Astrocyte of the cerebellum (primary cell): ENCODE results near the gene CCDC24.

Experiments
- DNase-seq: peaks from one replicate; pipeline ENCODE4 v3.0.0-alpha.2; 2011; ENCODE audit warnings: low read depth
- H3K4me3 ChIP-seq: 2 replicates; pipeline ENCODE4 v1.5.1; 2011; ENCODE audit warnings: mild to moderate bottlenecking, low read depth, low read length, moderate library complexity
- in situ Hi-C: cut with HindIII; loops from 2 replicates; pipeline ENCODE4 v1.10.0; 2017; ENCODE audit warnings: low sequenced_read_pairs
- TF ChIP-seq, protein P1 (sequence below): IDR thresholded peaks from 2 replicates; pipeline ENCODE4 v1.5.1; 2012; ENCODE audit warnings: low read length, low read depth, moderate library complexity, mild to moderate bottlenecking; ENCODE audit errors: missing control alignments

CCDC24 gene

DNA sequence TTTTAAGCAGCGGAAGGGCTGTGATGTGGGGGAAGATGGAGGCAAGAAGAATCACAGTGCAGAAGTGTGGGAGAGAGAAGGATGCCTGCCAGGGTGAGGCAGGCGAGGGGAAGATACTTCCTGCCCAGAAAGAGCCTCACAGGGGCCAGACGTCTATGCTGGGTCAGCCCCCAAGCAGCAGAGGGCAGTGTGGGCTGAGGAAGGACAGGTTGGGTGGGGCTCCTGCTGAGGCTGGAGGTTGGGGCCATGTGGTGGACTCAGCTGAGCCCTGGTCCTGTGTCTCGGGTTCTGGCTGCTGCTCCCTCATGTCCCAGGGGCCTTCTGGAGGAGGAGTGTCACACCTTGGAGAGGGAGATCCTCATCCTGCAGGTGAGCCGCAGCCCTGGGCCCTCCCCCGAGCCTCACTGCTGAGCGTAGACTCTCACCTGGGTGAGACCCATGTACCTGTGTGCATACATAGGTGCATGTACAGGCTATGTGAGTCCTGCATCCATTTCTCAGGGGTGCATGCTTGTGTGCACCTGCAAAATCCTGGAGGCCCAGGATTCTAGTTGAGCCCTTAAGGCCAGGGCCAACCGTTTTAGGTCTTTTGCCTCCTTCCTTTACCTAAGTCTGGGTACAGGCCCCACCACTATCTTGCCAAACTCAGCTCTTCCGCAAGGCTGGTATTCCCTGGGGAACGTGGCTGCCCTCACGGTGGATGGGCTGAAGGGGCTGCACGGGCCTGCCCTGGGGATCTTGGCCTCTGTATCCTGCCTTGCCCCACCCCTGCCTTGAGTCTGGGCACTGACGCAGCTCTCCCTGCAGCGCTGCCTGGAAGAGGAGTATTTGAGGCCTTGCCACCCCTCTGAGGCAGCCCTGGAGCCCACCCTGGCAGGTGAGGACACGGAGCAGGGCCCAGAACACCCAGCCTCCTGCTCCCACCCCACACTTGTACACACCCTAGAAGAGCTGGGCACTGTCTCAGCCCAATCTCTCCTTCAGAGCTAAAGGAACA is 3.7 kb downstream of the CCDC24 start:
- H3K4me3 ChIP-seq: no peak overlapping the region
- DNase-seq: no peak
- in situ Hi-C loops: loop anchor here (5.0 kb wide), 1 partner anchor 233 kb away; no protein-coding TSS in a partner anchor
- TF ChIP-seq, protein P1, sequence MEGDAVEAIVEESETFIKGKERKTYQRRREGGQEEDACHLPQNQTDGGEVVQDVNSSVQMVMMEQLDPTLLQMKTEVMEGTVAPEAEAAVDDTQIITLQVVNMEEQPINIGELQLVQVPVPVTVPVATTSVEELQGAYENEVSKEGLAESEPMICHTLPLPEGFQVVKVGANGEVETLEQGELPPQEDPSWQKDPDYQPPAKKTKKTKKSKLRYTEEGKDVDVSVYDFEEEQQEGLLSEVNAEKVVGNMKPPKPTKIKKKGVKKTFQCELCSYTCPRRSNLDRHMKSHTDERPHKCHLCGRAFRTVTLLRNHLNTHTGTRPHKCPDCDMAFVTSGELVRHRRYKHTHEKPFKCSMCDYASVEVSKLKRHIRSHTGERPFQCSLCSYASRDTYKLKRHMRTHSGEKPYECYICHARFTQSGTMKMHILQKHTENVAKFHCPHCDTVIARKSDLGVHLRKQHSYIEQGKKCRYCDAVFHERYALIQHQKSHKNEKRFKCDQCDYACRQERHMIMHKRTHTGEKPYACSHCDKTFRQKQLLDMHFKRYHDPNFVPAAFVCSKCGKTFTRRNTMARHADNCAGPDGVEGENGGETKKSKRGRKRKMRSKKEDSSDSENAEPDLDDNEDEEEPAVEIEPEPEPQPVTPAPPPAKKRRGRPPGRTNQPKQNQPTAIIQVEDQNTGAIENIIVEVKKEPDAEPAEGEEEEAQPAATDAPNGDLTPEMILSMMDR: no peak

DNA sequence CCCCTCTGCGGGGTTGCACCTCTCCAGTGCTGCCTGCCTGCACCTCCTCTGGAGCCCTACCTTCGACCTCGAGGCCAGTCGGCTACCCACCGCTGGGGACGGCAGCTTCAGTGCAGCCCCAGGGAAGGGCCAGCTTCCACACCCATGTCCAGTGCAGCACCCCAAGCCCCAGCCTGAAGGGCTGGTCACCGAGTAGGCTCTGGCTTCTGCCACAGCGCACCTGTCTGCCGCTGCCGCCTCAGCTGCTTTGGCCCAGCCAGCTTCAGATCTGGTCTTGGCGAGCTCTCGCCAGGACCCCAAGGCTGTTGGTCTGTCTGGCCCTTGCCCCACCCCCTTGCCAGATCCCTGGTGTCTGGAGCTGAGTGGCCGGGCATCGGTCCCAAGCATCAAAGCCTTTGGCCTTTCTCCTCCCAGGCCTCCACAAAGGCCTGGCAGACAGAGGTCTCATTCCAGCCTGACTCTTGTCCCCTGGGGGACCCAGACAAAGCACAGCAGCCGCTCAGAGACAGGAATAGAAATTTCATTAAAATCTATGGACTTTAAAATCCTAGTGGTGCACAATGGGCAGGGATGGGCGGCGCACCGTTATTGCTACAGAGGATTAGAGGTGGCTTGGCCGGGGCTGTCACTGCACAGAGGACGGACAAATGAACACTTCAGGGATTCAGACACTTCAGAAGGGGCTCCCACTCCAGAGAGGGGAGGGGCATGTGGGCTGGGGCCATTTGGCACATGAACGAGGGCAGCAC is 4.8 kb downstream of the CCDC24 start:
- H3K4me3 ChIP-seq: no peak overlapping the region
- in situ Hi-C loops: no loop called here
- TF ChIP-seq, protein P1: no peak
- DNase-seq: no peak

DNA sequence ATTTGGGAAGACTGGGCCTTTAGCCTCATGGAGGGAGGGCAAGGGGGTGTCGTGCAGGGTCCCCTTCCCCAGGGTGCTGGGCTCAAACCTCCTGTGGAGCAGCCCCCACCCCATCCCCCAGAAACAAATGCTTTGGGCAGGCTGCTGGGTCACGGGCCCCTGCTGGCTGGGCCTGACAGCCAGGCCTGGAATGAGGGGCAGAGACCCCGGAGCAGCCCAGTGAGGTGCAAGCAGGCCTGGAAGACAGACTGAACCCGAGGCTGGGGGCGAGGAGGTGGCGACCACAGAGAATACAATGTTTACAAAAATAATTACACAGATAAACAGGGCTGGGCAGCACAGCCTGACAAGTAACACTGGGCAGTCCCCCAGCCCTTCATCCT is 5.3 kb downstream of the CCDC24 start:
- DNase-seq: no peak
- in situ Hi-C loops: no loop called here

DNA sequence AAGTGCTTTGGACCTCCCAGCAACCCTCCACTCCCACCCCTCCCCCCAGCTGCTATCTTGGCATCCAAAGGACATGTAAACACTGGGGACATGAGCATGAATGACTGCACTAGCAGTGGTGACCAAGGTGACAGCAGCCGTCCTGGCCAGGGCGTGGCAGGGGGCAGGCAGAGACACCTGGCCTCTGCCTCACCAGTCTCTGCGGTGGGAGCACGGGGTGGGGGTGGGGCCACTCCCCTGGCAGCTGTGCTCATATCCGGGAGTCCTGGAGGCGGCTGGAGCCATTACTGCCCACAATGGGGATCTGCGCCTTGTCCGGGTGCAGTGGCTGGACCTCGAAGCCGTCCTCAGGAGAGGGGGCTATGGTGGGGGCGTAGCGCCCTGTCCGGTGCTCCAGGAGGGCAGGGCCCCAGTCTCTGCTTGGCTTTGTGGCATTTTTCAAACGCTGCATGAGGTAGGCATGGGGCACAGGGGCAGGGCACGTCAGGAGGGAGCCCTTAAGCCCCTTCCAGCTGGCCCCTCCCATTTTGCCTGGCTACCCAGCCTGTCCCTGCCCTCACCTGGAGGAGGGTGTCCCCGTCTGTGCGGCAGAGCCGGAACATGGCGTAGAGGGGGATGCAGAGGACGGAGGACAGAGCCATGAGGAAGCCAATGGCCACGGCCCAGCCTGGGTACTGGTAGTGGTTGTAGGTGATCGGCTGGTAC is 6.0 kb downstream of the CCDC24 start:
- TF ChIP-seq, protein P1: no peak
- H3K4me3 ChIP-seq: no peak overlapping the region
- no peak for DNase-seq
- in situ Hi-C loops: no loop called here

More for the DNA sequence above, 5.3 kb downstream of the CCDC24 start:
- no peak overlapping the region for H3K4me3 ChIP-seq
- TF ChIP-seq, protein P1: no peak

DNA sequence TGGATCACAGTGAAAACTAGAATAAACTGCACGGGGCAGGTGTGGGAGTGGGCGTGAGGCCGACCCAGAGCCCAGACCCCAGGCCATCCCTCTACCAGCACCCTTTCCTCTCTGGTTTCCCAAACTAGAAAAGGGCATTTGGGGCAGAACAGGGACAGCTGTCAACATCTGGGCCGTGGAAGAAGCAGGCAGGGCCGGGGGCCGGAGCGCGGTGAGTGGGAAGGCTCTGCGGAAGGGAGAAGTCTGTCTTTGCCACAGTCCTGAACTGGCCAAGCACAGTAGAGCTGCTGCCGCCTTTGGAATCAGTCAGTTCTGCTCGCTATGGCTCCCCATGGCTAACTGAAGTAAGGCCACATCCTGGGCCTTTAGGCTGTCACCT is 6.6 kb downstream of the CCDC24 start:
- TF ChIP-seq, protein P1: no peak
- no peak overlapping the region for H3K4me3 ChIP-seq
- DNase-seq: no peak
- in situ Hi-C loops: no loop called here

DNA sequence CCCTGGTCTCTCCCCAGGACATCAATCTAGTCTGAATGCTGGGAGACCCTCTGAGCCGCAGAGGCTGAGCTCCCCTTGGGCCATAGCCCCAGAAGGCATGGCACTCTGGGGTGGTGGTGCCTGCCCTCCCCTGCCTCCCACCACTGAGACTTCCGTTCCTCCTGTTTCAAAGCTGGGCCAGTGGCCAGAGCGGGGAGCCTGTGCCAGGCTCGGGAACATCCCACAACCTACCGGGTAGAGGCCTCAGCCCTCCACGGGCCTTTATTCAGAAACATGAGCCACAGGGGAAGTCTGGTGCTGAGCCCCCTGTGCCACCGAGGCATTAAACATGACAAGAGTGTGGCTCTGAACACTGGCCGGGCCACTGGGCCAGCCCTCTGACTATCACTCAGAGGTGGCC is 8.1 kb downstream of the CCDC24 start:
- H3K4me3 ChIP-seq: no peak overlapping the region
- TF ChIP-seq, protein P1: no peak
- in situ Hi-C loops: no loop called here
- DNase-seq: no peak
